Neural crest cell (in vitro differentiated cells): ENCODE data around the gene MNX1. TPM values are rescaled to one million over a fixed set of nuclear protein-coding genes. Genes with fewer than 3 reads are reported as not detected.

Experiments used
- DNase-seq: peaks from one replicate; pipeline ENCODE4 v3.0.0; 2021; ENCODE audit warnings: low read depth, mixed read lengths, low spot score
- H3K27ac Mint-ChIP-seq: one replicate; pipeline ENCODE4 v1.8.0; 2021; ENCODE audit warnings: mild to moderate bottlenecking, mixed read lengths; ENCODE audit not compliant: unreplicated experiment
- H3K27me3 Mint-ChIP-seq: 2 replicates; pipeline ENCODE4 v1.8.0; 2021; ENCODE audit warnings: low read depth, mild to moderate bottlenecking, mixed read lengths
- H3K36me3 Mint-ChIP-seq: 2 replicates; pipeline ENCODE4 v1.8.0; 2021; ENCODE audit warnings: low read depth, mild to moderate bottlenecking, mixed read lengths
- H3K4me1 Mint-ChIP-seq: 2 replicates; pipeline ENCODE4 v1.8.0; 2021; ENCODE audit warnings: mixed read lengths
- H3K4me3 Mint-ChIP-seq: one replicate; pipeline ENCODE4 v1.8.0; 2021; ENCODE audit warnings: mild to moderate bottlenecking, mixed read lengths
- H3K9me3 Mint-ChIP-seq: 2 replicates; pipeline ENCODE4 v1.8.0; 2021; ENCODE audit warnings: mixed read lengths
- total RNA-seq: library from RNA; stranded (reverse); gene quantifications from 2 replicates; pipeline ENCODE4 v1.2.1, GENCODE V29; 2021
- TF ChIP-seq, protein P1 (sequence below): fragments of 200-600 bp; sonication (generic); conservative IDR thresholded peaks from 2 replicates; pipeline ENCODE4 v1.5.0; 2021; ENCODE audit warnings: antibody characterized with exemption, mild to moderate bottlenecking

The MNX1 gene
- total RNA-seq, 1 donor from 2014 or later, result 0.14 TPM

- Mint-ChIP-seq H3K4me1 (peaks cover 23% of the 10 kb centered on the region), H3K36me3 (no peaks in the 10 kb centered on the region), H3K27me3 (peaks cover 95% of the 10 kb centered on the region), H3K9me3 (no peaks in the 10 kb centered on the region), H3K27ac (no peak overlapping the region), H3K4me3 (peak overlapping the region; percentile 59)
- DNase-seq, result no peak
- TF ChIP-seq, protein P1, sequence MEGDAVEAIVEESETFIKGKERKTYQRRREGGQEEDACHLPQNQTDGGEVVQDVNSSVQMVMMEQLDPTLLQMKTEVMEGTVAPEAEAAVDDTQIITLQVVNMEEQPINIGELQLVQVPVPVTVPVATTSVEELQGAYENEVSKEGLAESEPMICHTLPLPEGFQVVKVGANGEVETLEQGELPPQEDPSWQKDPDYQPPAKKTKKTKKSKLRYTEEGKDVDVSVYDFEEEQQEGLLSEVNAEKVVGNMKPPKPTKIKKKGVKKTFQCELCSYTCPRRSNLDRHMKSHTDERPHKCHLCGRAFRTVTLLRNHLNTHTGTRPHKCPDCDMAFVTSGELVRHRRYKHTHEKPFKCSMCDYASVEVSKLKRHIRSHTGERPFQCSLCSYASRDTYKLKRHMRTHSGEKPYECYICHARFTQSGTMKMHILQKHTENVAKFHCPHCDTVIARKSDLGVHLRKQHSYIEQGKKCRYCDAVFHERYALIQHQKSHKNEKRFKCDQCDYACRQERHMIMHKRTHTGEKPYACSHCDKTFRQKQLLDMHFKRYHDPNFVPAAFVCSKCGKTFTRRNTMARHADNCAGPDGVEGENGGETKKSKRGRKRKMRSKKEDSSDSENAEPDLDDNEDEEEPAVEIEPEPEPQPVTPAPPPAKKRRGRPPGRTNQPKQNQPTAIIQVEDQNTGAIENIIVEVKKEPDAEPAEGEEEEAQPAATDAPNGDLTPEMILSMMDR, result no peak
Measured at GRCh38 chr7:157000741-157001653, 9.5 kb downstream of the MNX1 start.

- H3K4me1 Mint-ChIP-seq, result peaks cover 23% of the 10 kb centered on the region
- H3K27me3 Mint-ChIP-seq, result peaks cover 96% of the 10 kb centered on the region
- no peaks in the 10 kb centered on the region for H3K9me3 Mint-ChIP-seq
- no peaks in the 10 kb centered on the region for H3K36me3 Mint-ChIP-seq
- peak overlapping the region; percentile 59 for H3K4me3 Mint-ChIP-seq
- no peak for DNase-seq
- TF ChIP-seq, protein P1, result peak; percentile 22
- no peak overlapping the region for H3K27ac Mint-ChIP-seq
Measured at GRCh38 chr7:156999958-157000726, 10.3 kb downstream of the MNX1 start.

DNA sequence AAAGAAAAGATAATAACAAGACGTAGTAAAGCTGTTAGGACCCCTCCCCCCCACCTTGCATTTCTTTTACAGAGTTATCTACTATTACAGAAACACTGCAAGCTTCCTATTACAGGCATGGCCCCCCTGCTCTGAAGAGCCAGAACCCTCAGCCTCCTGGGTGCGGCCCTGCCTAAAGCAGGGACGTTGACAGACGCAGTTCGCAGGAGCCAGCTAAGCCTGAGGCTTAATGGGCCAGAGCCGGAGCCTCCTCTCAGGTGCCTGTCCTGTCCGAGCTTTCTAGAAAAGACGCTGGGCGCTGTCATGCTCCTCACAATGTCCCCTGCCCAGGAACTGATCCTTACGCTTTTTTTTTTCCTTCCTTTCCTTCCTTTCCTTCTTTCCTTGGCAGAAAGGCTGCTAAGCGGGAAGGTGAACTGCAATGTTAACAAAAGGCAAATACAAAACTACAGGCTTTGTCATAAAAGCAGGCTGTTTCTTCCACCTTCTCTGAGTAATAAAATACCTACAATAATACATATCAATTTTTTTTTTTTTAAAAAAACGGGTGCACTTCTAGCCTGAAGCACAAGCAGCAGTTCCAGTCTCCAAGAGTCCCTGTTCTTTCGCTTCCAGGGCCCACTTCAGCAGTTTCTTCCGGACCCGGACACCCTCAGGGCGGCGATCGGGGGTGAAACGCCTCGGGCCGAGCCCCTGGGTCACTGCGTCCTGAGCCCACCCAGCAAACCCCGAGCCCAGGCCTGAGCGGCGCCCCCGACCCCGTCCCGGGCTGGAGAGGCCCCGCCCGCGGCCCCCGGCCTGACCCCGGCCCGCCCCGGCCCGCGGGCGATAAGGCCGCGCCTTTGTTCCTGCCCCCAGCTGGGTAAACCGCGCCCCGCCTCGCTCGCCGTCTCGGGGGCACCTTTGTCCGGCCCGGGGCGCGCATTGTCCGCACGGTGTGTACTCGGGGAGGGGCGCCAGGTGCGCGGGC is 11.2 kb downstream of the MNX1 start:
- Mint-ChIP-seq H3K4me3 (peak overlapping the region; percentile 16), H3K9me3 (no peaks in the 10 kb centered on the region), H3K27me3 (peaks cover 94% of the 10 kb centered on the region), H3K4me1 (peaks cover 15% of the 10 kb centered on the region), H3K27ac (no peak overlapping the region), H3K36me3 (no peaks in the 10 kb centered on the region)
- DNase-seq, result no peak
- TF ChIP-seq, protein P1, result no peak

- no peaks in the 10 kb centered on the region for H3K36me3 Mint-ChIP-seq
- DNase-seq, result no peak
- H3K4me3 Mint-ChIP-seq, result no peak overlapping the region
- no peak overlapping the region for H3K27ac Mint-ChIP-seq
- peaks cover 9% of the 10 kb centered on the region for H3K4me1 Mint-ChIP-seq
- TF ChIP-seq, protein P1, result no peak
- peaks cover 60% of the 10 kb centered on the region for H3K27me3 Mint-ChIP-seq
- H3K9me3 Mint-ChIP-seq, result no peaks in the 10 kb centered on the region
Measured at GRCh38 chr7:156994417-156994816, 16.0 kb downstream of the MNX1 start.

GRCh38 chr7:156993925-156994235 is 16.6 kb downstream of the MNX1 start:
- DNase-seq, result no peak
- H3K4me3 Mint-ChIP-seq, result no peak overlapping the region
- no peaks in the 10 kb centered on the region for H3K36me3 Mint-ChIP-seq
- TF ChIP-seq, protein P1, result no peak
- H3K9me3 Mint-ChIP-seq, result no peaks in the 10 kb centered on the region
- H3K27me3 Mint-ChIP-seq, result peaks cover 55% of the 10 kb centered on the region
- no peak overlapping the region for H3K27ac Mint-ChIP-seq
- H3K4me1 Mint-ChIP-seq, result peaks cover 15% of the 10 kb centered on the region
